GF-D8 (cell line): ENCODE data around the gene OGG1.

Source experiments
- DNase-seq: peaks from one replicate; lab custom pipeline; 2025; lab: John Stamatoyannopoulos, UW

Gene OGG1

DNA sequence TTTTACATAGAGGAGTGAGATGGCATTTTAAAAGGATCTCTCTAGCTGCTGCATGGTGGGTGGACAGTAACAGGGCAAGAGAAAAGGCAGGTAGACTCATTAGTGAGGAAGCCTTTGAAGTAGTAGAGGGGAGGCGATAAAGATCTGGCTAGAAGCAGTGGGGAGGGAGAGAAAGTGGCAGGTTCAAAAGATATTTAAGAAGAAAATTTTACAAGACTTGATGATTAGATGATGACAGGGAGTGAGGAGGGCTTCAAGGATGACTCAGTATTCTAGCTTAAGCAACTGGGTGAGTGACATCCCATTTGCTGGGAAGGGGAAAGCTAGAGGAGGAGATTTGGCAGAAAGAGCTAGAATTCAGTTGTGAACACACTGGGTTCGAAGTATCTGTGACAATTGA, 22.0 kb upstream of the OGG1 start:
- no peak for DNase-seq

GRCh38 chr3:9729419-9729818, 20.3 kb upstream of the OGG1 start:
- DNase-seq: no peak

- DNase-seq: peak; percentile 55
Observed at GRCh38 chr3:9730657-9731205, 19.0 kb upstream of the OGG1 start.

DNA sequence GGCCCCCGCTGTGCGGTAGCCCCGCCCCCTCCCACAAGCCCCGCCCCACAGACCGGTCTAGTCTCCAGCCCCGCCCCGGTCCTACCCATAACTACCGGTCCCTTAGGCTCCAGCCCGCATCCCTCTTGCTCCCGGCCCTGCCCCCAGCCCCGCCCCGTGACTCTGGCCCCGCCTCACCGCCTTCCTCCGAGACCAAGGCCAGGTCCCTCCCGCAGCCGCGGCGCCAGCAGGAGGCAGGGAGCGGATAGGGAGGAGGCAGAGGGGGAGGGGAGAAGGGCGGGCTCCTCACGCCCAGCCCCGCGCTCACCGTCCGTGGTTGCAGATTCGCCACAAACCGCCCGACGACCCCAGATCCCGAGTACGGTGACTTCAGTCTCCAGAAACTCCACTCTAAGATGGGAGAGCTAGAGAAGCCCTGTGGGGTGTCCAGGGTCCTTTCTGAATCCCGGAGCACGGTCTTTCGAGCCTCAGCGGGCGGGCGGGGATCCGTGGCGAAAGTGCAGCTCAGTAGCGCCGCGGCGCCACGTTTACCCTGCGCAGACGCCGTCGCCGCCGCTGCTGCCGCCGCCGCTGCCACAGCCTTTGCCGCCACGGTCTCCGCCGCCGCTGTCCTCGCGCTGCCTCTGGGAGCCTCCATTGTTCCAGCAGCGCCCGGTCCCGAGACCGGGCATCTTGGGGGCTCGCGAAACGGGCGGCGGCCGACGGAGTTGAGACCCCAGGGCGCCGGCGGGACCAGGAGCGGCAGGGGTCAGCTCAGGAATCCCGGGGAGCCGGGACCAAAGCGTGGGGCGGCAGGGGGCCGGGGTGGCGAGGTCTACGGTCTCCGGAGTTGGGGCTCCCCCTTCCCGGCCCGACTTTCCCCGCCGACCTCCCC, 18.3 kb upstream of the OGG1 start, which contains the start of gene BRPF1:
TSS of gene BRPF1 (plus strand) at position 530 of the 874 bp plus-strand sequence. CDS start 2,406 bp downstream, outside the sequence.
- peak; percentile 89 for DNase-seq

- DNase-seq: peak; percentile 48
Observed at GRCh38 chr3:9732080-9732739, 17.5 kb upstream of the OGG1 start.

- no peak for DNase-seq
Observed at GRCh38 chr3:9732740-9733115, 17.0 kb upstream of the OGG1 start.

DNA sequence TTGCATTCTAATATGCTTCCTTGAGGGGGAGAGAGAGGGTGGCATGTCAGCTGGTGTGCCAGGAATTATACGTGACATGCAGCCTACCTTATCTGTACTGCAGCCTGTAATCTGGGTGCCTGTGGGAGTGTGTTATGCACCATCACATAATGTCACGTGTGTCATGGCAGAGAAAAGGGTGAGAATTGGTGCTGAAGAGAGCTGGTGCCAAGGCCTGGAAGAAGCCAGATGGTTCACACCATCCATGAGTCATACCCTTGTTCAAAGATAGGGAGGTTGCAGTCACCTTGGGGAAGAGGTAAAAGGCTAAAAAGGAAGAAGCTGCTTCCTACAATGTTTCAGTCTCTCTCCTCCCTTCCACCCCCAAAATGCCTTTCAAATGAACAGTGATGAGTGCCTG, 12.9 kb upstream of the OGG1 start:
- no peak for DNase-seq

DNA sequence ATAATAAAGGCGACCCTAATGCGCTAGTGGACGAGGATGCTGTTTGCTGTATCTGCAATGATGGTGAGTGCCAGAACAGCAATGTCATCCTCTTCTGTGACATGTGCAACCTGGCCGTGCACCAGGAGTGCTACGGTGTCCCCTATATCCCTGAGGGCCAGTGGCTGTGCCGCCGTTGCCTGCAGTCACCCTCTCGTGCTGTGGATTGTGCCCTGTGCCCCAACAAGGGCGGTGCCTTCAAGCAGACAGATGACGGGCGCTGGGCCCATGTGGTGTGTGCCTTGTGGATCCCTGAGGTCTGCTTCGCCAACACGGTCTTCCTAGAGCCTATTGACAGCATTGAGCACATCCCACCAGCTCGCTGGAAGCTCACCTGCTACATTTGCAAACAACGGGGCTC, 10.6 kb upstream of the OGG1 start:
- no peak for DNase-seq

DNA sequence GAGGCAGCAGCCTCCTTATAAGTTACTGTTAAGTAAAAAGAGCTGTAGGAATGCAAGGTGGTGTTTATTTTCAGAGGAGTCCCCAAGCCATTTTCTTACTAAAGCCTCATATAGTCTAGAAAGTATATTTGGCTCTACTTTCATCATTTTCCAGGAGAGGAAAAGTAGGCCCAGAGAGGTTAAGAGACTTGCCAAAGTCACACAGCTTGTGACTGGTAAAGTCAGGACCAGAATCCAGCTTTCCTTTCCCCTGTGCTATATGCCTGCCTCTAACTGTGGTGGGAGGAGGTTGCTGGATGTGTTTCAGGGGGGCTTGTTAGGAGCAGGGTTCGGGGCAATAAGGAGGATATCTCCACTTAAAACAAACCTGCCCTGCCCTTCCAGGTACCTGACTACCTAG, 7.2 kb upstream of the OGG1 start:
- DNase-seq: no peak

GRCh38 chr3:9743548-9743947, 6.2 kb upstream of the OGG1 start:
- DNase-seq: no peak

- DNase-seq: no peak
Observed at GRCh38 chr3:9744162-9744561, 5.6 kb upstream of the OGG1 start.

GRCh38 chr3:9745521-9745920, 4.2 kb upstream of the OGG1 start:
- DNase-seq: no peak

GRCh38 chr3:9746330-9746729, 3.4 kb upstream of the OGG1 start:
- no peak for DNase-seq

- DNase-seq: no peak
Observed at GRCh38 chr3:9747267-9747666, 2.5 kb upstream of the OGG1 start.

GRCh38 chr3:9748031-9748430, 1.7 kb upstream of the OGG1 start:
- DNase-seq: no peak

DNA sequence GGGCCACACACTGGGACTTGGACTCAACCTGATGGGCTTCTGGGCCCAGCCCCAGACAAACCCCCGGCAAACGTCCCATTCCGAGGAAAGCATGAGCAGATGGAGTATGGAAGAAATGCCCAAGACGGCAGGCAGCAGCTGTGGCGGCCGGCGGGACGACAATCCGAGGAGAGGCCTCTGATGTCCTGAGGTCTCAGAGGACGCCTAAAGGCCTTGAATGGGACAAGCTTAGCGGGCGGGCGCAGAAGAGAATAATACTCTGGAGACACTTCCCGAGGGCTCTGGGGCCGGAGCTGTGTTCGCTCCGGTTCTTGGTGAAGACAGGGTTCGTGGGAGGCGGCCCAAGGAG, 482 bp upstream of the OGG1 start:
- no peak for DNase-seq

DNA sequence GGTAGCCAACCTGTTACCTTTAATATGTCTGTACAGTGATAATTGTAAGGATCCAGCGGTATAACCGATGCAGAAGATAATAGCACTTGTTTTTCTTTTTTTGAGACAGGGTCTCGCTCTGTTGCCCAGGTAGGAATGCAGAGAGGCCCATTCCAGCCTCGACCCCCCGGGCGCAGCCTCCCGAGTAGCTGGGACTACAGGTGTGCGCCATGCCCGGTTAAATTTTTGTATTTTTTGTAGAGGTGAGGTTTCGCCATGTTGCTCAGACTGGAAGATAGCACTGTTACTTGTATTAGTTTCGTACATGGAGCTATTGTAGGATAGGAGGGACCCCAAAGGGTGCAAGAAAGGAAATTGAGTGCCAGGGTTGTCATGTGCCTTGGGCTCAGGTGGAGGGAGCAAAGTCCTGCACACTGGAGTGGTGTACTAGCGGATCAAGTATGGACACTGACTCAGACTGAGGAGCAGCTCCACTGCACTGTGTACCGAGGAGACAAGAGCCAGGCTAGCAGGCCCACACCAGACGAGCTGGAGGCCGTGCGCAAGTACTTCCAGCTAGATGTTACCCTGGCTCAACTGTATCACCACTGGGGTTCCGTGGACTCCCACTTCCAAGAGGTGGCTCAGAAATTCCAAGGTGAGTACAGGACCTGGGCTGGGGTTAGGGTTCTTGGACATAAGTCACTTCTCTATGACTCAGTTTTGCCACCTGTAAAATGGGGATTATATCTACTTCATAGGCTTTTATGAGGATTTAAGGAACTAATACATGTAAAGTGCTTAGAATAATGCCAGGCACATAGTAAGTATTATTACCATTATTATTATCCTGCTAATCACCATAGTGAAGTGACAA, 1.0 kb downstream of the OGG1 start:
- no peak for DNase-seq

DNA sequence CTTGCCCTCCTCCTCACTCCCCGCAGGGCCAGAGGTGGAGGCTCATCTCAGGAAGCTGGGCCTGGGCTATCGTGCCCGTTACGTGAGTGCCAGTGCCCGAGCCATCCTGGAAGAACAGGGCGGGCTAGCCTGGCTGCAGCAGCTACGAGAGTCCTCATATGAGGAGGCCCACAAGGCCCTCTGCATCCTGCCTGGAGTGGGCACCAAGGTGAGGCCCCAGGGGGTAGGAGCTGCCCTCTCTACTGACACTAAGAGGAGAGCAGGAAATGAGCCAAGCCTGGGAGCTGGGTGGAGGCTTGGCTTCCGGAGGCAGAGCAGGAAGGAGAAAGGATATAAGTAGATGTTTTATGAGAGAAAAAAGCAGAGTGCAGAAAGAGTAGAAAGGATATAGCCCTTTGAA, 4.9 kb downstream of the OGG1 start:
- peak; percentile 45 for DNase-seq

- no peak for DNase-seq
Observed at GRCh38 chr3:9757427-9757826, 7.7 kb downstream of the OGG1 start.

GRCh38 chr3:9760779-9761505, 11.2 kb downstream of the OGG1 start:
- DNase-seq: no peak

- no peak for DNase-seq
Observed at GRCh38 chr3:9761919-9762318, 12.2 kb downstream of the OGG1 start.

DNA sequence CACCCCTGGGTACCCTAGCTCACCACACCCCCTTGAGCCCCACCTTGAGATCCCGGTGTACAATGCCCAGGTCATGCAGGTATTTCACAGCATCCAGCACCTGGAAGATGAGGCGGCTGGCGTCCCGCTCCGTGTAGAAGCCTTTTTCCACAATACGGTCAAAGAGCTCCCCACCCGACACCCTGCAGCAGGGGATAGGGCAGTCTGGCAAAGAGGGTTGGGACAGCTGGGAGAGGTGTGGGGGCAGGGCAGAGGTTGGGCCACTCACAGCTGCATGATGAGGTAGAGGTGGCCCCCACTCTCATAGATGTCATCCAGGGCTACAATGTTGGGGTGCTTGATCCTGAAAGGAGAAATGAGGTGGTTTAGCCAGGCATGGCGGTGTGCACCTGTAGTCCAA, 13.1 kb downstream of the OGG1 start:
- DNase-seq: no peak
